Measurements from ENCODE around the gene CKAP4.

The CKAP4 gene

DNA sequence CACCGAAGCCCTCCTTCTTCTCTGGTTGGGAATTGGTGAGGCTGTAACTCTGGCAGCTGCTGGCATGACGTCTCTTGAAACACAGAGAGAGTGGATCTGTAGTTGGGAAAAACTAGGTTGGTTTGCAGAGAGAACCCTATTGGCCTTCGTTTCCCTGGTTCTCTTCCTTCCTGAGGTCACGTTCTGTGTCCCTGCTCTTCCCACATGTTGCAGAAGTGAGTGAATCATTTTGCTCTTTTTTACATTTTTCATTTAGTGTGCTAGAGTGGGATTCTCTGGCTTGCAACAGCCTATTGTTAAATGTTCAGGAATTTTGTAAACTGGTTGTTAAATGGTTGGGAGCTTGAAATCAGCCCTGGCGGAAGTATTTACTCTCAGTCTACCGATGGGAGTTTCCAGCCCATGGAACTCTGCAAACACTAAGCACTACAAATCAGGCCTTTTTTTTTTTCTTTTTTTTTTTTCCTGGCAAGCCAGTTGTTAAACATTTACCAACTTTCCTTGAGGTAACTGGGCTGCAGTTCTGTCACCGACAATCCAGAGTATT is 26.8 kb upstream of the CKAP4 start:
- DNase-seq, result no peak

- DNase-seq, result no peak
Observed at GRCh38 chr12:106274012-106274411, 26.2 kb upstream of the CKAP4 start.

DNA sequence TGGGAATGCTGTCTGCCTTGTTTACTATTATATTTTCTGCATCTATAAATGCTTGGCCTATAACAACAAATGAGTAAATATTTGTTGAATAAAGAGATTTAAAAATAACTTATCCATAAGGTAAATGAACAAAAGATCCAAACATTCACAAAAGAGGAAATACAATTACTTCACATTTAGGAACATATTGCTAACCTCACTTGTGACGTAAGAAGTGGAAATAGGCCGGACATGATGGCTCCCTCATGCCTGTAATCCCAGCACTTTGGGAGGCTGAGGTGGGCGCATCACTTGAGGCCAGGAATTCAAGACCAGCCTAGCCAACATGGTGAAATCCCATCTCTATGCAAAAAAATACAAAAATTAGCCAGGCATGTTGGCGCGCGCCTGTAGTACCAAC is 25.7 kb upstream of the CKAP4 start:
- DNase-seq, result no peak

DNA sequence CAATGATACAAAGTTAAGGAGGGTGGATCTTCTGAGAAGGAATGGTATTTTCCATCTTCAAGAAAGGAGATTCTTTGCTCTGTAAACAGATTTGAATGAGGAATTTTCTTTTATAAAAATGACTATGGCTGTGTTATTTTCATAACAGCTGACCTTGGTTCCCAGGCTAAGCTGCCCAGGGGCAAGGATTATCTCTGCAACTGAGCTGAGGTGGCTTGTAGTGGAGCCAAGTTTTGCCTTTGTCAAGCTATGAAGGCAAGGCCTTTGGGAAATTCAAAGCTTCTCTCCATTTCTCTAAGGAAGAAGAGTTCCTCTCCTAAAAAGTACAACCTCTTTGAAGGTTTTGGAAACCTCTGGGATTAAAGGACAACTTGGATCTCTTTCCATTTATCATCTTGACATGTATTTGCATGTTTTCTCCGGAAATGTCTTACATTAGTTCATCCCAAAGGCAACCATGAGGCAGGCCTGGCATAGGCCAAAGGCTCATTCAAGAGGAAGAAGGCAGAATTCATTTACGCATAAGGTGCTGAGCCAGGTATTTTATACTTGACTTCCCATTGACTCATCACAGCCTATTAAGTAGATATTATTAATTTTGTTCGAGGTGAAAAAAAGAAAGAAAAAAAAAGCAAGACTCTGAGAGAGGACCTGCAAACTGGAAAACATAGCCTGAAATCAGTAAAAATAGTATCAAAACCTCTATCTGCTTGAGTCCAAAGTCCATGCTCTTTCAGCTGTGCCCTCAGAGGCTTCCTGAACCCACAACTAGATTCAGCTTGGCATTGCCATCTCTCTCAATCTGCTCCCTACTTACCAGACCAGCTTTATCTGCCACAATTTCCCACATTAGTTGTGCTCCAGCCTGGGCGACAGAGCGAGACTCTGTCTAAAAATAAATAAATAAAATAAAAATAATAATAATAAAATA is 24.0 kb upstream of the CKAP4 start:
- no peak for DNase-seq

GRCh38 chr12:106269150-106269771 is 21.4 kb upstream of the CKAP4 start:
- no peak for DNase-seq

- no peak for DNase-seq
Observed at GRCh38 chr12:106267535-106267934, 19.7 kb upstream of the CKAP4 start.

DNA sequence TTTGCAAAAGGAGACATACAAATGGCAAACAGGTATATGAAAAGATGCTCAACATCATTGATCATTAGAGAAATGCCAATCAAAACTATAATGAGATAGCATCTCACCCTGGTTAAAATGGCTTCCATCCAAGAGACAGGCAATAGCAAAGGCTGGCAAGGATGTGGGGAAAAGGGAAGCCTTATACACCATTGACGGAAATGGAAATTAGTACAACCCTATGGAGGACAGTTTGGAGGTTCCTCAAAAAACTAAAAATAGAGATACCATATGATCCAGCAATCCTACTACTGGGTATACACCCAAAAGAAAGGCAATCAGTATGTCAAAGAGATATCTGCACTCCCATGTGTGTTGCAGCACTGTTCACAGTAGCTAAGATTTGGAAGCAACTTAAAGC is 17.3 kb upstream of the CKAP4 start:
- no peak for DNase-seq

GRCh38 chr12:106258935-106259334 is 11.1 kb upstream of the CKAP4 start:
- no peak for DNase-seq

DNA sequence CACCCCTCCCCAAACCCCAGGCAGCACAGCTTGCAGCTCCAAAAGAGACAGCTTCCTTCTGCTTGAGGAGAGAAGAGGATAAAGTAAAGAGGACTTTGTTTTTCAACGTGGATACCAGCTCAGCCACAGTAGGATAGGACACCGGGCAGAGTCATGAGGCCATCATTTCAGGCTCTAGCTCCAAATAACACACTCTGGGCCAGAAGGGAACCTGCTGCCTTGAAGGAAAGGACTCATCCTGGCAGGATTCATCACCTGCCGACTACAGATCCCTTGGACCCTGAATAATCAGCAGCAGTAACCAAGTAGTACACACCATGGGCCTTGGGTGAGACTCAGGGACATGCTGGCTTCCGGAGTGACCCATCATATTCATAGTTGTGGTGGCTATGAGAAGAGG is 10.4 kb upstream of the CKAP4 start:
- no peak for DNase-seq

- DNase-seq, result no peak
Observed at GRCh38 chr12:106256524-106256923, 8.7 kb upstream of the CKAP4 start.

DNA sequence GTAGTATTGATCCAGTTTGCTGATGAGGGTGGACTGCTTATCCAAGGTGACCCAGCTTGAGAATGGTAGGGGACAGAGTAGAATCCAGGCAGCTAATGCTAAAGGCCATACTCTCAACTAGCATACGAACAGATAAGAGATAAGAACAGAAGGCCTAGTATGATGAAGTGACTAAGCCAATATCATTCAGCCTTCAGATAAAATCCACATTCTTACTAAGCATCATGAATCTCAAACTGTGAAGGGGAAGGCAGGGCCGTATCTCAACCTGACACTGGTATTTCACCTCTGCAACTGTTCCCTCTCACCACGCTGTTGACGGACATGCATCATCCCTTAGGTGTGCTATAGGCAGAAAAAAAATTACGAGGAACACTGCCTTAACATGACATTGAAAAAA is 8.1 kb upstream of the CKAP4 start:
- no peak for DNase-seq

- no peak for DNase-seq
Observed at GRCh38 chr12:106255493-106255892, 7.7 kb upstream of the CKAP4 start.

DNA sequence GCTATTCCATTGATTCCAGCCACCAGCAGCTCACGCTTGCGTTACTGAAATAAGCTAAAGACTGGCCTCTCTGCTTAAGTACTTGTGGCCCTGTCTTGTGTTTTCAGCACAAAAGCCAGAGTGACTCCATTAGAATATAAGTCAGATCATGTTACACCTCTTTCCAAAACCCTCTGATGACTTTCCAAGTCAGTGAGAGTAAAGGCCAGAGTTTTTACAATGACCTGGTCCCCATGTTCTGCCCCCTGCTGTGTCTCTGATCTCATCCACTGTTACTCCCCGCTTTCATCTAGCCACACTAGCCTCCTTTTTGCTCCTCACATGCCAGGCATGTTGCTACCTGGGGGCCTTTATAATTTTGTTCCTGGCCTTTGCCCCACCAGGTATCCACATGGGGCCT is 6.9 kb upstream of the CKAP4 start:
- DNase-seq, result no peak

DNA sequence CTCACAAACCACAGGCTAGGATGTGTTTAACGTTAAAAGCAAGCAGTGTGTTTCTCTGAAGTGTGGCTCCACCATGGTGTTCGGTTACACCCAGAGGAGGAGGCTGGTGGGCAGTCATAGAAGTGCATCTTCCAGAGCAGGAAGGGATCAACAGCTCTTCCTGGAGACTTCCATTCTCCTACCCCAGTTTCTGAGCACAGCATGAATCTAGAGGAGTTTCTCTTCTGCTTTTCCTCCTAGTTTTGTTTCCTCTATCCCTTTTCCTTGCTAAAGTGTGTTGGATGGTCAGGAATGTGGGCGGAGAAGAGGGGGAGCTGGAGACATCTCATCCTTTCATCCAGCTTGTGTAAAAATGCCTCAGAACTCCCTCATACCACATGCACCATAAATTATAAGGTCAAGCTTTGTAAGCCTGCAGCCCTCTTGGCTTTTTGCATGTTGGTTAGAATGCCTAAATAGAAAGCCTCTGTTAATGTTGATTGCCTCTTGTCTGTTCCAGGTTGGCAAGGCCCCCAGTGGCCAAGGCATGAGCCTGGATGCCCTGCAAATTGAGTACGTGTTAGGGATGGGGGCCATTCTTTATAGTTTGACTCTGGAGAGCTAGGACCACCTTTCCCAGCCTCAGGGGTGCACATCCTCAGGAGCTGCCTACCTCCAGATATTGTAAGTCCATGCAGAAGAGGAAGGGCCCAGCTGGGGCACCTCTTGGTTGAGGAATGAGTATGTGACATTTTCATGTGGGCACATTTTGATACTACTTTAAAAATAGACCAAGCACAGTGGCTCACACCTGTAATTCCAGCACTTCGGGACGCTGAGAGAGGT is 4.0 kb upstream of the CKAP4 start:
- no peak for DNase-seq

DNA sequence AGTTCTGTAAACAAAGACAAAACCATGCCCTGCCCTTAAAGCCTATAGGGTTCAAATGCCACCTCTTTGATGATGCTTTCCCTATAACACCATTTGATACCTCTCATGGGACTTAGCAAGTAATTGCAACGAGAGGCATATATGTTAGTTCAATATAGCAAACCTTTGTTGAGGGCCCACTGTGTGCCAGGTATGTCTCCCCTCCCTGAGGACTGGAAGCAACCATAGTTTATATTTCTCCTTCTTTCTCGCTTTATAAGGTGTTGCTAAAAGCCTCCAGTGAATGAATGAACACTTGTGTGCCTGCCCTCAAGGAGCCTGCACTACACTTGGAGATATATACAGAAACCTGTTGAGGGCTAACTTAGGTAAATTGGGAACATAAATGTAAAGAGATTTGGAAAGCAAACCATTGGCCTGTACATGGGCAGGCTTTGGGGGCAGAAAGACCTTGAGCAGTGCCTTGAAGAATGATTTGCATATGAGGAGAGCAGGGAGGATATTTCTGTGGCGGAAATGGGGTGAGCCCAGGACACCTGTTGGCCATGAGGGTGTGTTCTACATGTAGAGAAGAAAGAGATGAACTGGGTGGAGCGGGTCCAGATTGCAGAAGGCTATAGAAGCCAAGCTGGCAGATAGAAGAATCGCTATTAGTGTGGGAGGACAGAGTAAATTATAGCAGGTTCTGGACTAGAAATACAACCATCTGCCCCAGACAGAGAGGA is 1.8 kb upstream of the CKAP4 start:
- DNase-seq, result no peak

DNA sequence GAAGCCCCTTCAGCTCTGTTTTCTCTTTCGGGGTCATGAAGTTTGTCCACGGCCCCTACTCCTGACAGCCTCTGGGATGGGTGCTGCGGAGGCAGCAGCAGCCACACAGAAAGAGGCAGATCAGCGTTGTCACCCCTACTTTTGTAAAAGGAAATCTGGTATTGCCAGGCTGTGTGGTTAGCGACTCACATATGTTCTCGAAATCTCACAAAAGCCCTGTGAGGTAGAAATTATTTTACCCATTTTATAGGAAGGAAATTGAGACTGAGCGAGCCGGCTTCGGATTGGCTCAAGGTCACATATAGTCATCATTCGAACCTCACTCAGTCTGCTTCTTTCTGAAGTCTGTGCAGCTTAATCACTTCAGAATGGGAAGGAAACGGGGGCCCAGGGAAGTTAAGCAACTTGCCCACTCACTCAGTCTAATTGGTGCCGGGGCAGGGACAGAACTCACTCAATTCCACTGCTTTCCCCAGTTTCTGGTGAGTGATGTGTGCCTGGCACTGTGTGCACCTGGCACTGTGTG is 1.1 kb upstream of the CKAP4 start:
- DNase-seq, result peak; percentile 8

- peak; percentile 18 for DNase-seq
Observed at GRCh38 chr12:106248312-106248845, 559 bp upstream of the CKAP4 start.

GRCh38 chr12:106246891-106247673 is 738 bp downstream of the CKAP4 start:
- peak; percentile 29 for DNase-seq

DNA sequence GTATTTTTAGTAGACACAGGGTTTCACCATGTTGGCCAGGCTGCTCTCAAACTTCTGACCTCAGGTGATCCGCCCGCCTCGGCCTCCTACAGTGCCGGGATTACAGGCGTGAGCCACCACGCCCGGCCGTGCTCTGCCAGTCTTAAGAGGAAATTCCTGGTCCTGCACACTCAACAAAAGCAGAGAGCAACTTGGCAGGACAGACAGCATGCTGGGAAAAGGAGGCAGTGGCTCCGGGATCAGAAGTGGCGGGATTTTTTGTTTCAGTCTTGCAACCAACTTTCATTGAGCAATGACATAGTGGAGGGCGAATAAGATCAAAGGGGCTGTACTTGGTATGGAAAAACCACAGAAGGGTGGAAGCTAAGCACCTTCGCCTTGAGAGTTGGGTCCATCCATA is 2.1 kb downstream of the CKAP4 start:
- DNase-seq, result no peak

DNA sequence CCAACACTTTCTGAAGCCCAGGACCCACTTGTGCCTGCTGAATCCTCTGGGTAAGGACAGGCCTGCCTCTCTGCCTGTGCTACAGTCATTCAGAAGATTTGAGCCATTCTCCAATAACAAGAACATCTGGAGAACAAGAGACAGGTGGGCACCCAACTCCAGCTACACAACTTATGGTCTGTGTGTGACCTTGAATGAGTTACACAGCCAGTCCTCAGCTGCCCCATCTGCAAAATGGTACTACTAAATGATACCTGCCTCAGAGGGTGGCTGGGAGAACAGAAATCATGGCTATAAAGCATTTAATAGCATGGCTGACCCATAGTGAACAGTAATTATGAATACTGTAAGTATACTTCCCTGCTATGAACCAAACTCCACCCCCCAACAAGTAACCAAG is 4.2 kb downstream of the CKAP4 start:
- no peak for DNase-seq

- DNase-seq, result no peak
Observed at GRCh38 chr12:106240821-106241220, 7.0 kb downstream of the CKAP4 start.

Measured in midbrain (tissue), 1 donor.